GM19467 (cell line): ENCODE measurements around the gene ERBB3.

Experiments
- ATAC-seq: cut with Tn5 transposase; IDR thresholded peaks from one replicate; pipeline ENCODE4 v1.9.1; 2021; ENCODE audit warnings: mild to moderate bottlenecking, moderate library complexity; ENCODE audit not compliant: unreplicated experiment

ERBB3 gene

DNA sequence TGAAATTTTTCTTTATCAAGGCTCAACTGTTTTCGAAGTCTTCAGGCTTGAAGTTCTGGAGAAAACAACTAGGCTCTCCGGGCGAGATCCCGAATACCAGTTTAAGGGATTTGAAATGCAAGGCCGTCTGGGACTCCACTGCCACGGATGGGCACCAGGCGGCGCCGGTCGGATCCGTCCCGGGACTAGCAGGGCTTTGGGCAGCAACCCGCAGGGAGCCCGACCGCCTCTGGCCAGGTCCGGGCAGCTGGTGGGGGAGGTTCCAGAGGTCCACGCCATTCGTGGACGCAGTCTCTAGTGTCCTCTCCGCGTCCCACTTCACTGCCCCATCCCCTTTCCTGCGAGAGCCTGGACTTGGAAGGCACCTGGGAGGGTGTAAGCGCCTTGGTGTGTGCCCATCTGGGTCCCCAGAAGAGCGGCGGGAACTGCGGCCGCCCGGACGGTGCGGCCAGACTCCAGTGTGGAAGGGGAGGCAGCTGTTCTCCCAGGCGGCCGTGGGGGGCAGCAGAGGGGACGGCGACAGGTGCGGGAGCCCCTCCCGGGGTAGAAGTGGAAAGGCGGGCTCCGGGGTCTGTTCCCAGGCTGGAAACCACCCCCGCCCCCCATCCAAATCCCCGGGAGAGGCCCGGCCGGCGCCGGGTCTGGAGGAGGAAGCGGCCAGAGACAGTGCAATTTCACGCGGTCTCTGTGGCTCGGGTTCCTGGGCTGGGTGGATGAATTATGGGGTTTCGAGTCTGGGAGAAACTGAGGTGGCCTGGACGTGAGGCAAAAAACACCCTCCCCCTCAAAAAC lies 838 bp upstream of the ERBB3 start:
- peak; percentile 74 for ATAC-seq

DNA sequence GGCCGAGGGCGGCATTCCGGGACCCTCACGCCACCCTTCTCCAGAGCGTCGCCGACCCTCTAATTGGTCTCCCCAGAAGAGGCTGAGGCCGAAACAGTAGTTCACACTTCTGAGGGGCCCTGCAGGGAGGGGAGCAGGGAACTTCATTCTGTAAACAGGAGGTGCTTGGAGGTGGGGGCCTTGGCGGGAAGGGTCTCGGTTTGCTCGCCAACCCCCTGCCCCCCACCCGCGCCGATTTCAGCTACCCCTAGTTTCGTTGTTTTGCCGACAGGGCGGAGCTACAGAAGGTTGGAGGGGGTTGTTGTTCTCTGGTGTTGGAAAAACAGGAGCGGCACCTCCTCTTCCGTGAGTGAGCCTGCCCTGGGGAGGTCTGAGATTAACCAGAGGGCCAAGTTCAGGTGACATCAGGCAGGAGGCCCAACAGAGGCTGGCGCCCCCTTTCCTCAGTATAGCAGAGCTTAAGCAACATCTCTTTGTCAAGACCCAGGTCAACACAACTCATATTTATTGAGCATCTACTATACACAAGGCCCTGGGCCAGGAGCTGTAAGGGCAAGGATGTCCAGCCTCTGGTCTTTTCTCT lies 682 bp downstream of the ERBB3 start:
- ATAC-seq = no peak

DNA sequence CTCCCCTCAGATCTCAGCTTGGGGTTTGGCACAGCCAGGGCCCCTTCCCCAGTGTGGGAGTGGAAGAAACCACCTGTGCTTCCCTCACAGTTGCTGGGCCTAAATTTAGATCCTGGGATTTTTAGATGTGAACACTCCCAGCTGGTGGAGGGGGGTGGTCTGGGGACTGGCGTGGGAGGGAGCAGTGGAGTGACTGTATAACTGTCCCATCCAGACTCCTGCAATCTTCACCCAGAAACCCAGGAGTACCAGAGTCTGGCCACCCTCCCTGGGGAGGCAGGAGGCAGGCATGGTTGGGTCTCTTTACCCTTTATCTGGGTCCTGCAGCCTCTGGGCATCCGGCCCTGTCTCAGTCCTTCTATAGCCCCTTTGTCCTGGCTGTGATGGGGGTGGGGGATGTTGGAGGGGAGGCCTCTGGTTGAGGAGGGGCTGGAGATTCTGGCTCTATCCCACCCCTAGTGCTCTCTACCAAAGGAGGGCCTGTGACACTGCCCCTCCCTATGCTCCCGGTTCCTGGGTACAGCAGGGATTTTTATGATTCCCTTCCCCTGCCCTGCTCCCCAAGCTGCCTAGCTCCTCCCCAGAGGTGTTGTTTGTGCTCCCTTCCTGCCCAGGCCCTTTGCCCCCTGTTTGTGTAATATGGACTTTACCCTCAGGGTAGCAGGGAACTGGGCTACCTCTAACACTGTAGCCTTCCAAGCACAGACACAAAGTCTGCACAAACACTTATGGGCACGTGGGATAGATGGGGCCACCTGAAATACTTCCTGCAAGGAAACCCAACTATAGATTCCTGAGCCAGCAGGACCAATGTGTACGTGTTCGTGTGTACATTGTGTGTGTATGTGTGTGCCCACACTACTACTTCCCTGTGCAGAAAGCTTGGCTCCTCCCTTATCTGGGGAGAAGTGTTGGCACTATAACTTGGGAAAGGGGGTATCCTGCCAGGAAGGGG lies 1.7 kb downstream of the ERBB3 start:
- no peak for ATAC-seq

DNA sequence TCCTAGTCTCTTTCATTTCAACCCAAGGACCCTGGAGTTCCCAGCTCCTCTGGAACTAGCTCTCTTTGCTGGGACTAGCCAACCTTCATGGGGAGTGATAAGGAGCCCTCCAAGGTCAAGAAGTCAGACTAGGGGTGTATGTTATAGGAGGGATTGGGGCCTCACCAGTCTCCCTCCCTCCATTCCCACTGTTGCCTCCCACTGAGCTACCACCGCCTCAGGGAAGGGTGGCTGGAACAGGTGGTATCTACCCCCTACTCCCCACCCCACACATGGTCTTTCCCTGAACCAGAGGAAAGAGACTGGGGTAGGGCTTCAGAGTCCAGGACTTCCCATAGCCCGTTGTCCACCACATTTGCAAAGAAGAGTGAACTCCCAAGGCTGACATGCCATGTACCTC lies 2.4 kb downstream of the ERBB3 start:
- no peak for ATAC-seq

DNA sequence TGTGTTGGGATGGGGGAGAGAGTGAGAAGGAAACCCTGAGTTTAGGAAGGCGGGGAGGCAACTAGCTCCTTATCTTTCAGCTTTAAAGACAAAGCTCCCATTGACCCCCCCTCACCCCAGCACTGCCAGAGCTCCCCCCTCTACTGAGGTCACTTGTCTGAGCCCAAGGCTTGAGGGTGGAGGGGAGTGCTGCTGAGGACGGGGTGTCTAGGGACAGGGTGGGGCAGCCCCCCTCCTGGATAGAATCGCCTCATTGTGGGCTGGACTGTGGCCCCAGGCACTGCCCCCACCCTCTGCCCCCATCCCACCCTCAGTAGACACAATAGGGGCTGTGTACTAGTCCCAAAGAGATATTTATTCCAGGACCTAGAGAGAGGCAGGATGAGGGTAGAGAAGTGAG lies 3.0 kb downstream of the ERBB3 start:
- no peak for ATAC-seq

DNA sequence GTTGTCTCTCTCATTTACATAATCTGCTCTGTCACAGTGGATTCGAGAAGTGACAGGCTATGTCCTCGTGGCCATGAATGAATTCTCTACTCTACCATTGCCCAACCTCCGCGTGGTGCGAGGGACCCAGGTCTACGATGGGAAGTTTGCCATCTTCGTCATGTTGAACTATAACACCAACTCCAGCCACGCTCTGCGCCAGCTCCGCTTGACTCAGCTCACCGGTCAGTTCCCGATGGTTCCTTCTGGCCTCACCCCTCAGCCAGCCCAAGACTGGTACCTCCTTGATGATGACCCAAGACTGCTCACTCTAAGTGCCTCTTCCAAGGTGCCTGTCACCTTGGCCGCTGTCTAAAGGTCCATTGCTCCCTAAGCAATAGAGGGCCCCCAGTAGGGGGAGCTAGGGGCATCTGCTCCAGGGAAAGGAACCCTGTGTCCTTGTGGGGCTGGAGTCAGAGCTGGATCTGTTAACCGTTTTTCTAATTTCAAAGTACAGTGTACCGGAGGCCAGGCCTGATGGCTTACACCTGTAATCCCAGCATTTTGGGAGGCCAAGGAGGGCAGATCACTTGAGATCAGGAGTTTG lies 5.1 kb downstream of the ERBB3 start:
- no peak for ATAC-seq

DNA sequence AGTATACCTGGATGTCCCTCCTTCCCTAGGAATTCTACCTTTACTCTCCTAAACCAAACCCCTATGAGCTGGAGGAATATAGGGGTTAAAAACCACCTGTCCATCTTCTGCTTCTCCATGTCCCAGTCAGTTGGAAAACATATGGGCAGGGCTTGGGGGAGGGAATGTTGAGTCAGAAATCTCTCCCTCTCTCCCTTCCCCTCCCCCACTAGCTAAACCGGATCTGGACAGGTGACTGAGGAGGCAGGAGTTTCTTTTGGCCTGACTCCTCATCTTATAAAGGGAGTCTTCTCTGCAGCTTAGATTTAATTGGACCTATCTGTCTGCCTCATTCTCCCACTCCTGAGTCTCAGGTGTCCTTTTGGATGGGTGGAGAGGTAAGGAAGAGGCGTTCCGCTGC lies 6.1 kb downstream of the ERBB3 start:
- no peak for ATAC-seq

DNA sequence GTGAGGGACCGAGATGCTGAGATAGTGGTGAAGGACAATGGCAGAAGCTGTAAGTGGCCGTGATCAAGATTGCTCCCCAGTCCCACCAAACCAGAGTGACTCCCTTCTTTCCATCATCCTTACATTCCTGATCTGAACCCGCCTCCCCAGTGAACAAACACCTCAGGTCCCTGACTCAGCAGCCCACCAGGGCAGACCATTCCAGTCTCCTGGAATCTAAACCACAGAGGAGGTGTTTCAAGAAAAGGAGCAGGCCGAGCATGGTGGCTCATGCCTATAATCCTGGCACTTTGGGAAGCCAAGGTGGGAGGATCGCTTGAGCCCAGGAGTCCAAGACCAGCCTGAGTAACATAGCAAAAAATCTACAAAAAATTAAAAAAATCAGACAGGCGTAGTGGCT lies 6.6 kb downstream of the ERBB3 start:
- no peak for ATAC-seq

DNA sequence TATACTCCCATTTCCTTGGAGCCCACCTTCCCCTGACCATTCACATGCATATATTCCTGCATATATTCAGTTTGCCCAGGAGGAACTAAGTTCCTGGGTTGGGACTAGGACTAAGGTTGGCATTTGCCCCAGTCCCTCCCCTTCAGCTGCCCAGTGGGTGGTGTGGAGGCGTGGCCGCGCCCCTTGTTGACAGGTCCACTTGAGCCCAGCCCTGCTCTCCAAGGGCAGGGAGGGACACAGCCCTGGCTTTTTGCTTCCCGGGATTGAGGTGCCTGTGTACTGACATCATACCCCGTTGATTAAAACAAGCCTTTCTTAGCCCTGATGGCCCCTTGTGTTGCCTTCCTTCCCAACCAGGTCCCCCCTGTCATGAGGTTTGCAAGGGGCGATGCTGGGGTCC lies 7.3 kb downstream of the ERBB3 start:
- no peak for ATAC-seq

DNA sequence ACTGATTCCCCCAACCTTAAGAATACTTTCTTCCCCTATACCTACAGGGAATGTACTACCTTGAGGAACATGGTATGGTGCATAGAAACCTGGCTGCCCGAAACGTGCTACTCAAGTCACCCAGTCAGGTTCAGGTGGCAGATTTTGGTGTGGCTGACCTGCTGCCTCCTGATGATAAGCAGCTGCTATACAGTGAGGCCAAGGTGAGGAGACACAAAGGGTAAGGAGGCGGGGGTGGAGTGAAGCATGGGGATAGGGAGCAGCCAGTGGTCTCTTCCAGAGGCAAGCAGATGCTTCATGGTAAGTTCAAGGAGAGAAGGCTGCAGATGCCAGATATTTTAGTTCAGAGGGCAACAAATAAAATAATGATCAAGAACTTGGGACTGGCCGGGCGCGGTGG lies 17.8 kb downstream of the ERBB3 start:
- no peak for ATAC-seq

DNA sequence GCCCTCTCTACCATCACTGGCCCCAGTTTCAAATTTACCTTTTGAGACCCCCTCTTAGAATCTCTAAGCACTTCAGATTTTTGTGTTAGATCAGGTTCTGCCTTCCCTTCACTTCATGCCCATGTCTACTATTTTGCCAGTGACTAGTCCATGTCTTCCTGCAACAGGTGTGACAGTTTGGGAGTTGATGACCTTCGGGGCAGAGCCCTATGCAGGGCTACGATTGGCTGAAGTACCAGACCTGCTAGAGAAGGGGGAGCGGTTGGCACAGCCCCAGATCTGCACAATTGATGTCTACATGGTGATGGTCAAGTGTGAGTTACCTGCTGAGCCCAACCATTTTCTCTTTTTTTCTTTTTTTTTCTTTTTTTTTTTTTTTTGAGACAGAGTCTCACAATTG lies 18.6 kb downstream of the ERBB3 start:
- ATAC-seq = no peak

DNA sequence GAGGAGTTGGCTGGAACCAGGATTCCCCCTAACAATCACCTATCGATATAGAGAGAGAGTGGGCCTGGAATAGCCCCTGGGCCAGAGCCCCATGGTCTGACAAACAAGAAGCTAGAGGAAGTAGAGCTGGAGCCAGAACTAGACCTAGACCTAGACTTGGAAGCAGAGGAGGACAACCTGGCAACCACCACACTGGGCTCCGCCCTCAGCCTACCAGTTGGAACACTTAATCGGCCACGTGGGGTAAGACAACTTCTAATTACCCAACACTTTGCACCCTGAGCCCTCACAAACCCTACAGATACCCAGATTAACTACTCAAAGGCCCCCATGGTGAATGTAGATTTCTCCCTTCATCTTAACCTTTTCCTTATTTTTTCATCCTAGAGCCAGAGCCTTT lies 19.8 kb downstream of the ERBB3 start:
- ATAC-seq = no peak

DNA sequence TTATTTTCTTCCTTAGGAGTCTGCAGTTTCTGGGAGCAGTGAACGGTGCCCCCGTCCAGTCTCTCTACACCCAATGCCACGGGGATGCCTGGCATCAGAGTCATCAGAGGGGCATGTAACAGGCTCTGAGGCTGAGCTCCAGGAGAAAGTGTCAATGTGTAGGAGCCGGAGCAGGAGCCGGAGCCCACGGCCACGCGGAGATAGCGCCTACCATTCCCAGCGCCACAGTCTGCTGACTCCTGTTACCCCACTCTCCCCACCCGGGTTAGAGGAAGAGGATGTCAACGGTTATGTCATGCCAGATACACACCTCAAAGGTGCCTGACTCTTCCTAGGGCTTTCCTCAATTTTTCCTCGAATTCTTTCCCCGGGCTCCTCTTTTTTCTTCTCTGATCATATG lies 21.1 kb downstream of the ERBB3 start:
- no peak for ATAC-seq

DNA sequence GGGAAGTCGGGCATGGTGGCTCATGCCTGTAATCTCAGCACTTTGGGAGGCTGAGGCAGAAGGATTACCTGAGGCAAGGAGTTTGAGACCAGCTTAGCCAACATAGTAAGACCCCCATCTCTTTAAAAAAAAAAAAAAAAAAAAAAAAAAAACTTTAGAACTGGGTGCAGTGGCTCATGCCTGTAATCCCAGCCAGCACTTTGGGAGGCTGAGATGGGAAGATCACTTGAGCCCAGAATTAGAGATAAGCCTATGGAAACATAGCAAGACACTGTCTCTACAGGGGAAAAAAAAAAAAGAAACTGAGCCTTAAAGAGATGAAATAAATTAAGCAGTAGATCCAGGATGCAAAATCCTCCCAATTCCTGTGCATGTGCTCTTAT lies 22.7 kb downstream of the ERBB3 start:
- no peak for ATAC-seq

DNA sequence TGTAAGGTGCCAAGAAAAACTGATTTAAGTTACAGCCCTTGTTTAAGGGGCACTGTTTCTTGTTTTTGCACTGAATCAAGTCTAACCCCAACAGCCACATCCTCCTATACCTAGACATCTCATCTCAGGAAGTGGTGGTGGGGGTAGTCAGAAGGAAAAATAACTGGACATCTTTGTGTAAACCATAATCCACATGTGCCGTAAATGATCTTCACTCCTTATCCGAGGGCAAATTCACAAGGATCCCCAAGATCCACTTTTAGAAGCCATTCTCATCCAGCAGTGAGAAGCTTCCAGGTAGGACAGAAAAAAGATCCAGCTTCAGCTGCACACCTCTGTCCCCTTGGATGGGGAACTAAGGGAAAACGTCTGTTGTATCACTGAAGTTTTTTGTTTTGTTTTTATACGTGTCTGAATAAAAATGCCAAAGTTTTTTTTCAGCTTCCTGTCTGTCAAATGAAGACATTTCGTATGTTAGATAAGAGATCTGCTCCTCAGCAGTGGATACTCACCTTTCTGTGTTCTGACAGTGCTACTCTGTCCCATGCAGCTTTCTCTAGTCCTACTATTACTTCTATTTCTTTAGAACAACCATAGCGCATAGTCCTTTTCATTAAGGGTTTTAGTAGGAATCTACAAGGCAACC lies 23.2 kb downstream of the ERBB3 start:
- no peak for ATAC-seq

DNA sequence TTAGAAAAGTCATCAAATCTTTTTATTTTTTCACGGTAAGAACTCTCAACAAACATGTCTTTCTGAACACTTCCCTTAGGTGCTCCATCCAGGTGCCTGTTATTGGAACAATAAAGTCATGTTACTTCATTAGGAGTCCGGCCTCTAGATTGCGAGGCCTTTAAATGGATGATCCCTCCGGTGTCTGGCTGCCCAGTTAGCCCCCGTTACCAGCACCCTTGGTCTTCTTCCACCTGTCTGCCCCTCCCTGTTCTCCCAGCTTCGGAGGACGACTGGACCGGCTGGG lies 23.8 kb downstream of the ERBB3 start:
- ATAC-seq = no peak

DNA sequence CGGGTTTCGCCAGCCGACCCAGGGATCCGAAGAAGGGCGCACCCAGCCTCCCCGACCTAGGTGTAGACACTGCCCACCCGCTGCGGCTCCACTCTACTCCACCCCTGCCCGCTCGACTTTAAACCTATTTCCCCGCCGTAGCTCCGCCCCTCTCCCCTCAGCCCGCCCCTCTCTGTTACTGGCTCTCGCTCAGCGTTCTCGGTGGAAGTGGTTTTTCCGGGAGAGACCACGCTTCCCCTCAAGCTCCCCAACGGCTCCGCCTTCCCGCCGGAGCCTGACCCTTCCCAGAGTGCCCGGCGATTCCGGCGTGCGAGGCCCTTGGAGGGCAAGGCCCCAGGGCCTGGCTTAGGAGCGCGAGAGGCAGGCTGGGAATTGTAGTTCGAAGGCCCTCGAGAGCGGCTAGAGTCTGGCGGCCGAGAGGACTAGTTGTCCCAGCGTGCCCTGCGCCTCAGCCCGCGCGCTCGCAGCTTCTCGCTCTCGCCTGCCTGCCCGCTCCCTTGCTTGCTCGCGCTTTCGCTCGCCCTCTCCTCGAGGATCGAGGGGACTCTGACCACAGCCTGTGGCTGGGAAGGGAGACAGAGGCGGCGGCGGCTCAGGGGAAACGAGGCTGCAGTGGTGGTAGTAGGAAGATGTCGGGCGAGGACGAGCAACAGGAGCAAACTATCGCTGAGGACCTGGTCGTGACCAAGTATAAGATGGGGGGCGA lies 24.3 kb downstream of the ERBB3 start, which contains the start of gene PA2G4:
Gene PA2G4 (plus strand): TSS at position 451 of the 706 bp plus-strand sequence. CDS start 179 bp downstream, at position 630.
- ATAC-seq = peak; percentile 95

DNA sequence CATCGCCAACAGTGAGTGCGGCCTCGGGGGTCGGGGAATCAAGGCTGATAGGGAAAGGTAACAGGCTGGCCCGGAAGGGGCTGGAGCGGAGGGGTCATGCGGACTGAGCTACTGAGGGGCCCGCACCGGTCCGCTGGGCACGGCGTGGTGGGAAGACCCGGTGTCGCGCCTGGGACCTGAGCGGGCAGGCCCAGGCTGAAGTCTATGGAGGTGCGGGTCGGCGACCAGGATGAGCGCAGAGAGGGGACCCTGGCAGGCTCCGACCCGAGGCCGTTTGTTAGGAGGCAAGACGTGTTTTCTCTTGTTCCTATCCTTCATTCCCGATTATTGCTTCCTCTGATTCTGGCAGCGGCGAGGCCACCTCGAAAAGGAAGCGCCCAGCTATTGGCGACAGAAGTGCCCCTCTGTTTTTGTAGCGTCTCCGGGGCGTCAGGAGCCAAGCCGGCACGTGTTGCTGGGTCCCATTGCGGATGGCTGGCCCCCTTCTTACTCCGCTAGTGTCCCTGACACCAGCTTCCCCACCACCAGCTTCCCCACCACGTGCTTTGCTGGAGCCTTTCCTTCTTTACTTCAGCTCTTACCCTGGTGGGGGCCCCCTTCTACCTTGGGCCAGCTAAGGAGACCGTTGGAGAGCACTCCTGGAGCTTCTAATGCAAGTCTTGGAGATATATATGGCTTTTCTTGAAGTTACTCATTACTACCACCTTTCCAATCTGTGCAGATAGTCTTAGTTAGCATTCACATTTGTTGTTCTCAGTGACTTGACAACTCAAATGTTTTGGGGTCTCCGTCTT lies 25.0 kb downstream of the ERBB3 start:
- ATAC-seq = peak; percentile 6

DNA sequence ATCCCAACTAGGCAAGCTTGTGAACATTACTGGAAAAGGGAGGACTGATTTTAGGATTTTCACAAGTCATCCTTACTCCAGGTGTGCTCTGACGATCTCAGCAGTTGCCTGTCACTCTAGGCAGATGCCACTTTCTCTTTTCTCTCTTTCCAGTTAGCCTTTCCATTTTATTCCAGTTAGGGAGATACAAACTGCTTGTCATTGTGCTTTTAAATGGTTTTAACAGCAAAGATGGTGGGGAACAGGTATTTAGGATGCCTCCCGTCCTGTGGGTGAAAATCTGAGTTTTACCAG lies 25.6 kb downstream of the ERBB3 start:
- ATAC-seq = no peak

DNA sequence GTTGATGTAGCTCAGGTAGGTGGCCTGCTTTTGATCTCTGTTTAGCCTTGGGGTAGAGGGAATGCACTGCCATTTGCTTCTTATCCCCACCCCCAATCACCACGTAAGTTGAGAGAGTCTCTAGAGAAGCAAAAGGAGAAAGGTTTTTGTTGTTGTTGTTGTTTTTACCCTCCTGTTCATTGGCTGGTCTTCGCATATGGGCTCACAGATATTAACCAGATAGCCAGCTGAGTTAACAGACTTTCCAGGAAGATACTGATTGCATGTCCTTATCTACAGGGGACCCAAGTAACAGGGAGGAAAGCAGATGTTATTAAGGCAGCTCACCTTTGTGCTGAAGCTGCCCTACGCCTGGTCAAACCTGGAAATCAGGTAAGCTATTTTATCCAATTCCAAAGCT lies 27.3 kb downstream of the ERBB3 start:
- no peak for ATAC-seq
